Body of pancreas (tissue), 4 donors: ENCODE results near the gene KLK3.

Source experiments
- POLR2A ChIP-seq, 3 donors: fragments of 450-650 bp; IDR thresholded peaks; one replicate each; pipeline ENCODE4 v1.6.1; 2016; ENCODE audit warnings: antibody characterized with exemption in 3 of 3, mild to moderate bottlenecking in 2 of 3
- TF ChIP-seq, protein P1 (sequence below), 7 experiments: fragments of 450-650 bp in 4 of 7; fragments of 200-600 bp in 3 of 7; sonication (generic) in 3 of 7; IDR thresholded peaks; one replicate each; pipeline ENCODE4 v1.5.1; 2016 to 2019; ENCODE audit warnings: antibody characterized with exemption in 7 of 7

DNA sequence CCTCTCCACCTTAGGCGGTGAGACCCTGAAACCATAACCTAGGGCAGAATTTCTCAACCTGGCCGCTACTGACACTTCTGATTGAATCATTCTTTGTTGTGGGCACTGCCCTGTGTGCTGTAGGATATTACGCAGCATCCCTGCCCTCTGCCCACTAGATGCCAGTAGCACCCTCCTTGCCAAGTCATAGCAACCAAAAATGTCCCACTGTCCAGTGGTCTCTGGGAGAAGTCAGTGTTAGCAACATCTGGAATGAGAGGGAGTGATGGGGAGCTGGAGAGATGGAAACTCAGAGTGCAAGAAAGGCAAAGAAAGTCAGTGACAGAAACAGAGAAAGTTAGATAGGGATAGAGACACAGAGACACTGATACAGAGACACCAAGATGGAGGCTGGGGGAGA, 42.9 kb downstream of the KLK3 start:
- no peak for TF ChIP-seq POLR2A (IDR thresholded peaks at IDR 0.05)
- TF ChIP-seq, protein P1, sequence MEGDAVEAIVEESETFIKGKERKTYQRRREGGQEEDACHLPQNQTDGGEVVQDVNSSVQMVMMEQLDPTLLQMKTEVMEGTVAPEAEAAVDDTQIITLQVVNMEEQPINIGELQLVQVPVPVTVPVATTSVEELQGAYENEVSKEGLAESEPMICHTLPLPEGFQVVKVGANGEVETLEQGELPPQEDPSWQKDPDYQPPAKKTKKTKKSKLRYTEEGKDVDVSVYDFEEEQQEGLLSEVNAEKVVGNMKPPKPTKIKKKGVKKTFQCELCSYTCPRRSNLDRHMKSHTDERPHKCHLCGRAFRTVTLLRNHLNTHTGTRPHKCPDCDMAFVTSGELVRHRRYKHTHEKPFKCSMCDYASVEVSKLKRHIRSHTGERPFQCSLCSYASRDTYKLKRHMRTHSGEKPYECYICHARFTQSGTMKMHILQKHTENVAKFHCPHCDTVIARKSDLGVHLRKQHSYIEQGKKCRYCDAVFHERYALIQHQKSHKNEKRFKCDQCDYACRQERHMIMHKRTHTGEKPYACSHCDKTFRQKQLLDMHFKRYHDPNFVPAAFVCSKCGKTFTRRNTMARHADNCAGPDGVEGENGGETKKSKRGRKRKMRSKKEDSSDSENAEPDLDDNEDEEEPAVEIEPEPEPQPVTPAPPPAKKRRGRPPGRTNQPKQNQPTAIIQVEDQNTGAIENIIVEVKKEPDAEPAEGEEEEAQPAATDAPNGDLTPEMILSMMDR (IDR thresholded peaks at IDR 0.05), result no peak
